Measurements from ENCODE around the gene GNG4.
A peak's percentile ranks its signal among the peaks of the same experiment; 100 is the strongest.
"Not testable (repeated sequence)": the region's sequence is repeated elsewhere in the genome, so short reads cannot be mapped to it uniquely, and the experiment has no call there.

Gene GNG4

DNA sequence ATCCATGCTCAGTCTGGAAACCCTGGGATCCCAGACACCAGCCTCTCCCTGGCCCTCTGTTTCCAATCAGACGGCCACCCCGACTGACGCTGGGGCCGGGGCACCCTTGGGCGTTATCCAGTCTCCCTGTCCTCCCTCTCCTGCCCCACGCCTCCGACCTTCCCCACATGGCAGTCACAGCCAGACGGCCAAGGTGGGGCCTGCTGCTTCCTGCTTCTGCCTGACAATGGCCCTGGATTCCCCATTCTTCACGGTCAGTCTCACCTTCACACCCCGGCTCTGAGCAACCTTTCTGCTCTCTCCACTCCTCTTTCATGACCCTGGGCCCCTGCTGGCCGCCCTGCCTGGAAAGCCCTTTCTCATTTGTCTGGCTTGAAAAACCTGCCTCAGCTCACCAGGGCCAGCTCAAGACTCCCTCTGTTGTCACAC is 6.6 kb downstream of the GNG4 start:
- Histone ChIP-seq H3K27me3 (ENCODE audit: insufficient read depth, low read depth, severe bottlenecking) (no peaks in the 10 kb centered on the region), H3K9me3 (ENCODE audit: severe bottlenecking) (no peaks in the 10 kb centered on the region), H3K4me3 (ENCODE audit: low read depth, low read length) (no peak overlapping the region), H3K36me3 (peaks cover 14% of the 10 kb centered on the region), H3K27ac (no peak overlapping the region)
- no peak for DNase-seq
- TF ChIP-seq, protein P1, sequence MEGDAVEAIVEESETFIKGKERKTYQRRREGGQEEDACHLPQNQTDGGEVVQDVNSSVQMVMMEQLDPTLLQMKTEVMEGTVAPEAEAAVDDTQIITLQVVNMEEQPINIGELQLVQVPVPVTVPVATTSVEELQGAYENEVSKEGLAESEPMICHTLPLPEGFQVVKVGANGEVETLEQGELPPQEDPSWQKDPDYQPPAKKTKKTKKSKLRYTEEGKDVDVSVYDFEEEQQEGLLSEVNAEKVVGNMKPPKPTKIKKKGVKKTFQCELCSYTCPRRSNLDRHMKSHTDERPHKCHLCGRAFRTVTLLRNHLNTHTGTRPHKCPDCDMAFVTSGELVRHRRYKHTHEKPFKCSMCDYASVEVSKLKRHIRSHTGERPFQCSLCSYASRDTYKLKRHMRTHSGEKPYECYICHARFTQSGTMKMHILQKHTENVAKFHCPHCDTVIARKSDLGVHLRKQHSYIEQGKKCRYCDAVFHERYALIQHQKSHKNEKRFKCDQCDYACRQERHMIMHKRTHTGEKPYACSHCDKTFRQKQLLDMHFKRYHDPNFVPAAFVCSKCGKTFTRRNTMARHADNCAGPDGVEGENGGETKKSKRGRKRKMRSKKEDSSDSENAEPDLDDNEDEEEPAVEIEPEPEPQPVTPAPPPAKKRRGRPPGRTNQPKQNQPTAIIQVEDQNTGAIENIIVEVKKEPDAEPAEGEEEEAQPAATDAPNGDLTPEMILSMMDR (IDR thresholded peaks at IDR 0.05; ENCODE audit: low read depth, low read length) = no peak

DNA sequence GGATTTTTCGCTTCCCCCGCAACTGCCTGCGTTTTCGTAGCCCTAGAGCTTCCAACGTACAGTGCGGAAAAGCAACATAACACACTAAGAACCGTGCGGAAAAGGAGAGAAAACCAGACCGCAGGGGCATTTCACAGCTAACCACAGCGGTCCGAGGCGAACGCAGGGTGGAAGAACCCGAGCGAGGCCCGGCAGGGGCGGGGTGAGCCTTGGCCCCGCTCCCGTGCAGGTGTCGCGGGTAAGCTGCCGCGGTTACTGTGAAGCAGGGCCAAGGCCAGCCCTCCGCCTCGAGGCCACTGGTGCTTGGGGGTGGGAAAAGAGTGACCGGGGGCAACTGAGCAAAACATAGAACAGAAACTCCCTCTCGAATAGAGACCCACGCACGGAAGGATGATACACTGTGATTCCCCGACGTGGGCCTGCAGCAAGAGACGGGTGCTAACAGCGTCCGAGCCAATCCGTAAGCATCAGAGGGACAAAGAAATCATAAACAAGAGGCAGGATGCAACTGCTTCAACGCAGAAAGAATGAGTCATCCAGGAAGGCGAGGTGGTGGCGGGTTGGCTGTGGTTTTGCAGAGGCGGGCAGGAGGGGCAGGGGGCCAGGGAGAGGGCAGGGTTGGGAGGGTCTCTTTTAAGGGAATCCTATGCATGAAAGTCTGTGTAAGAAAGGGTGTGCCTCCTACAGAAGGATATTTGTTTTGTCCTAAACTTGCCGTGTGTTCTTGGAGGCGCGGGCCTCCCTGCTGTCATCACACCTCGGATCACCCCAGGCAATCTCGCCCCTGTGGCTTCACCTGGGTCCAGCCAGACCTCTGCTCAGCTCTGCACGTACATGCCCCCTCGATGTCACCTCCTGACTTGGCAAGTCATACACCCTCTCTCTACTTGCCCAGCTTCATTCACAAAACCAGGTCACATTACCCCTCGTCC is 7.3 kb downstream of the GNG4 start:
- no peak overlapping the region for H3K4me3 ChIP-seq (ENCODE audit: low read depth, low read length)
- no peaks in the 10 kb centered on the region for H3K9me3 ChIP-seq (ENCODE audit: severe bottlenecking)
- no peak for DNase-seq
- H3K27ac ChIP-seq = no peak overlapping the region
- TF ChIP-seq, protein P1 (IDR thresholded peaks at IDR 0.05; ENCODE audit: low read depth, low read length) = no peak
- H3K36me3 ChIP-seq = peaks cover 14% of the 10 kb centered on the region
- no peaks in the 10 kb centered on the region for H3K27me3 ChIP-seq (ENCODE audit: insufficient read depth, low read depth, severe bottlenecking)

DNA sequence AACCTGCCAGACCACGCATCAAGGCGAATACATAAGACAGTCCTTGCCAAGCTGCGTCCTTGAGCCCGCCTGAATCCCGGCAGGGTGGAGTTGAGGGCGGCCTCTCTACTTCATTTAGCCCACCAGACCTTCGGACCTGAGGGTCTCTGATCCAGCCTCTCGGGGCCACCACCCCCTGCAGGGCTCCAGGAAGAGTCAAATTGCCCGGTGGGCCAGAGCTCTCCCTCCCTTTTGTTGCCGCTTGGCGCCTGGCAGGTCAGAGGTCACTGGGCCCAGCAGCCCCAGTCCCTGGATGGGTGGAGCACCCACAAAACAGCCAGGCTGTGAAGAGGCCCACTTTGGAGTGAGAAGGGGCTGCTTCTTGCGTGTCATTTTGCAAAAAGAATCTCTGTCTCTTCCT is 9.0 kb downstream of the GNG4 start:
- no peak for DNase-seq
- H3K27me3 ChIP-seq (ENCODE audit: insufficient read depth, low read depth, severe bottlenecking) = no peaks in the 10 kb centered on the region
- TF ChIP-seq, protein P1 (IDR thresholded peaks at IDR 0.05; ENCODE audit: low read depth, low read length) = no peak
- H3K27ac ChIP-seq = no peak overlapping the region
- peaks cover 14% of the 10 kb centered on the region; the same call in 1 of the 2 replicates for H3K36me3 ChIP-seq
- no peak overlapping the region for H3K4me3 ChIP-seq (ENCODE audit: low read depth, low read length)
- no peaks in the 10 kb centered on the region for H3K9me3 ChIP-seq (ENCODE audit: severe bottlenecking)

GRCh38 chr1:235639226-235640205 is 10.1 kb downstream of the GNG4 start:
- DNase-seq = peak; percentile 46
- peak overlapping the region; percentile 7; the same call in 1 of the 2 replicates for H3K27ac ChIP-seq
- TF ChIP-seq, protein P1 (IDR thresholded peaks at IDR 0.05; ENCODE audit: low read depth, low read length) = no peak
- no peaks in the 10 kb centered on the region for H3K27me3 ChIP-seq (ENCODE audit: insufficient read depth, low read depth, severe bottlenecking)
- H3K36me3 ChIP-seq = peaks cover 11% of the 10 kb centered on the region; the same call in 1 of the 2 replicates
- no peaks in the 10 kb centered on the region for H3K9me3 ChIP-seq (ENCODE audit: severe bottlenecking)
- H3K4me3 ChIP-seq (ENCODE audit: low read depth, low read length) = no peak overlapping the region

GRCh38 chr1:235638612-235639011 is 11.0 kb downstream of the GNG4 start:
- not testable (repeated sequence) for H3K27ac ChIP-seq; H3K36me3 ChIP-seq; H3K27me3 ChIP-seq (ENCODE audit: insufficient read depth, low read depth, severe bottlenecking); H3K9me3 ChIP-seq (ENCODE audit: severe bottlenecking); DNase-seq; H3K4me3 ChIP-seq (ENCODE audit: low read depth, low read length)

All from WERI-Rb-1 (cell line).